Adrenal gland (tissue), 5 donors: Measurements from ENCODE around the gene ARL15.

ENCODE experiments used
- POLR2A ChIP-seq, 2 donors: fragments of 450-650 bp; IDR thresholded peaks; one replicate each; pipeline ENCODE4 v1.6.1; 2017; ENCODE audit warnings: antibody characterized with exemption in 2 of 2, mild to moderate bottlenecking in 2 of 2, moderate library complexity in 1 of 2
- TF ChIP-seq, protein P1 (sequence below), 6 experiments: fragments of 450-650 bp in 4 of 6; fragments of 200-600 bp in 2 of 6; sonication (generic) in 1 of 6; IDR thresholded peaks; 1 replicate in 5 of 6; 2 replicates in 1 of 6; pipeline versions ENCODE4 v1.5.1 to v1.8.0; 2016 to 2021; ENCODE audit warnings: antibody characterized with exemption in 6 of 6, mild to moderate bottlenecking in 2 of 6, moderate library complexity in 1 of 6
- donor health status: DM: no; HTN: no; CAD: no.

DNA sequence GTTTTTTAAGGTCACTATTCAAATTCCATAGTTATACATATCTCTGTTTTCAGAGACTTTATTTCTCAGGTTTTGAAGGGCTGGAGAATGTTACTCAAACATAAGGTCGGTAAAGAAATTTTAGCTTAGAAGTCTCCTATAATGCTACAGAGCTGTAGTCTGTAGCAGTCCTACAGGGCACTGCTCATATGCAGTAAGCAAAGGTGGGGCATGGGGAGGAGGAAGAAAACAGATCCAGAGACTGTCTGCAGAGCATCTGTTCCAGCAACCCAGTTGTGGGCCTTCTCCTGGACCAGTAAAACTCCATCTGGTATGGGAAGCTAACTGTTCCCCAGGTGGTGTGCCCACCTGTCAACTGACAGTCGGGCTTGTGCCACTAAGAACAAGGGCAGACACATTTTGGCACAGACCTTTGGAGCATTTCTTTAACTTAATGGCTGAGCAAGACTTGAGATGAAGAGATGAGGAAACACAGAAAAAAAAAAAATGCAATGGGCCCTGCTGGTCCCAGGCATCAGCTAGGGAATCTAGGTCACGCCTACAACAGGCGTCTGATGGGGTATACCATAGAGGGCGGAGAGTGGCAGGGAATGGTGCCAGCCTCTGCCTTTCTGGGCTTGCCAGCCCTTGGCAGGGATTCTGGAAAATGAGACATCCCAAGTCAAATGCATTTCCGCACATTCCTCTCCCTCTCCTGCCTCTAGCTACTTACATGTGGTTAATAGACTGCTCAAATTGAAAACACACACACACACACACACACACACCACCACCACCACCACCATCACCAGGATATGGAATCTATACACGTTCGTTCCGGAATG, 218.9 kb downstream of the ARL15 start:
- TF ChIP-seq, protein P1, sequence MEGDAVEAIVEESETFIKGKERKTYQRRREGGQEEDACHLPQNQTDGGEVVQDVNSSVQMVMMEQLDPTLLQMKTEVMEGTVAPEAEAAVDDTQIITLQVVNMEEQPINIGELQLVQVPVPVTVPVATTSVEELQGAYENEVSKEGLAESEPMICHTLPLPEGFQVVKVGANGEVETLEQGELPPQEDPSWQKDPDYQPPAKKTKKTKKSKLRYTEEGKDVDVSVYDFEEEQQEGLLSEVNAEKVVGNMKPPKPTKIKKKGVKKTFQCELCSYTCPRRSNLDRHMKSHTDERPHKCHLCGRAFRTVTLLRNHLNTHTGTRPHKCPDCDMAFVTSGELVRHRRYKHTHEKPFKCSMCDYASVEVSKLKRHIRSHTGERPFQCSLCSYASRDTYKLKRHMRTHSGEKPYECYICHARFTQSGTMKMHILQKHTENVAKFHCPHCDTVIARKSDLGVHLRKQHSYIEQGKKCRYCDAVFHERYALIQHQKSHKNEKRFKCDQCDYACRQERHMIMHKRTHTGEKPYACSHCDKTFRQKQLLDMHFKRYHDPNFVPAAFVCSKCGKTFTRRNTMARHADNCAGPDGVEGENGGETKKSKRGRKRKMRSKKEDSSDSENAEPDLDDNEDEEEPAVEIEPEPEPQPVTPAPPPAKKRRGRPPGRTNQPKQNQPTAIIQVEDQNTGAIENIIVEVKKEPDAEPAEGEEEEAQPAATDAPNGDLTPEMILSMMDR (IDR thresholded peaks at IDR 0.05) = no peak
- no peak for TF ChIP-seq POLR2A (IDR thresholded peaks at IDR 0.05)
